ENCODE data around the gene SESTD1.
"Not testable (repeated sequence)": the region's sequence is repeated elsewhere in the genome, so short reads cannot be mapped to it uniquely, and the experiment has no call there.

SESTD1 gene

GRCh38 chr2:179098080-179098689, 166.4 kb downstream of the SESTD1 start:
- no peak for DNase-seq

- no peak for DNase-seq
Measured at GRCh38 chr2:179097131-179097530, 167.5 kb downstream of the SESTD1 start.

GRCh38 chr2:179096090-179096489, 168.5 kb downstream of the SESTD1 start:
- DNase-seq = no peak

GRCh38 chr2:179092912-179093311, 171.7 kb downstream of the SESTD1 start:
- not testable (repeated sequence) for DNase-seq

GRCh38 chr2:179082697-179083096, 181.9 kb downstream of the SESTD1 start:
- DNase-seq = no peak

GRCh38 chr2:179081954-179082353, 182.7 kb downstream of the SESTD1 start:
- no peak for DNase-seq

GRCh38 chr2:179072527-179072926, 192.1 kb downstream of the SESTD1 start:
- no peak for DNase-seq

GRCh38 chr2:179071810-179072355, 192.7 kb downstream of the SESTD1 start:
- no peak for DNase-seq

- DNase-seq = no peak
Measured at GRCh38 chr2:179070895-179071294, 193.7 kb downstream of the SESTD1 start.

GRCh38 chr2:179069685-179070084, 194.9 kb downstream of the SESTD1 start:
- DNase-seq = no peak

GRCh38 chr2:179068991-179069643, 195.5 kb downstream of the SESTD1 start:
- no peak for DNase-seq

- no peak for DNase-seq
Measured at GRCh38 chr2:179059026-179059700, 205.5 kb downstream of the SESTD1 start.

- DNase-seq = no peak
Measured at GRCh38 chr2:179057737-179058136, 206.9 kb downstream of the SESTD1 start.

- DNase-seq = not testable (repeated sequence)
Measured at GRCh38 chr2:179053568-179053967, 211.1 kb downstream of the SESTD1 start.
